Skin epidermis (tissue), 12 donors: ENCODE measurements around the gene CATSPER1.

ENCODE experiments used
- H3K27ac ChIP-seq, 21 experiments: fragments of 200-600 bp; sonication (generic) in 11 of 21; one replicate each; pipeline ENCODE4 v1.5.0; 2020; ENCODE audit warnings: mild to moderate bottlenecking in 3 of 21, inconsistent platforms in 2 of 21, moderate library complexity in 2 of 21
- H3K4me3 ChIP-seq, 7 experiments: fragments of 200-600 bp; sonication (generic) in 2 of 7; one replicate each; pipeline ENCODE4 v1.5.0; 2020; ENCODE audit warnings: inconsistent platforms in 2 of 7, mild to moderate bottlenecking in 2 of 7, moderate library complexity in 1 of 7

The CATSPER1 gene

DNA sequence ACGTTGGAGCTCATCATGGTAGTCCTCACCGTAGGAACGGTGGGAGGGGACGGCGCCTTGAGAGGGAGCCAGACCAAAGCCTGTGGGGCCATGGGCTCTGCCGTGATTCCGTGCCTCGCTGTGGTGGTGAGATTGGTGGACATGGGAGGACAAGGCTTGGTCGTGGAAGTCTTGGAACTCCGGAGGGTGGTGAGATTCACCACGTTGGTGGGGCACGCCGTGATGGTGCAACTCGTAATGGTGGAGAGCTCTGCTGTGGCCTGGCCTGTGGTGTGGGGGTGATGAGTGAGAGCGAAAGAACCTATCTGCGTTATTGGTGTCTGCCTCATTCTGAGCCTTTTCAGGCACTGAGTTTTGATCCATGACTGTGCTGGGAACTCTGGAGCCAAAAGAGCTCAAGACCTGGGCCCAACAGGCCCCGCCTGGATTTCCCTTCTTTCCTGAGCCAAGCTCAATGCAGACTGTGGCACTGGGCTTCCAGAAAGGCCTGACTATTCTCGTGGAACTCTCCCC is at the start of gene CATSPER1:
Gene CATSPER1 (minus strand): TSS at position 463 of the 513 bp plus-strand sequence. CDS start 100 bp downstream, at position 363.
- no peak within 1 kb of the TSS for H3K4me3 ChIP-seq
- no peak within 1 kb of the TSS for H3K27ac ChIP-seq

GRCh38 chr11:66075273-66075672 is 49.0 kb upstream of the CATSPER1 start:
- Histone ChIP-seq H3K4me3 (no peak overlapping the region), H3K27ac (no peak overlapping the region)

DNA sequence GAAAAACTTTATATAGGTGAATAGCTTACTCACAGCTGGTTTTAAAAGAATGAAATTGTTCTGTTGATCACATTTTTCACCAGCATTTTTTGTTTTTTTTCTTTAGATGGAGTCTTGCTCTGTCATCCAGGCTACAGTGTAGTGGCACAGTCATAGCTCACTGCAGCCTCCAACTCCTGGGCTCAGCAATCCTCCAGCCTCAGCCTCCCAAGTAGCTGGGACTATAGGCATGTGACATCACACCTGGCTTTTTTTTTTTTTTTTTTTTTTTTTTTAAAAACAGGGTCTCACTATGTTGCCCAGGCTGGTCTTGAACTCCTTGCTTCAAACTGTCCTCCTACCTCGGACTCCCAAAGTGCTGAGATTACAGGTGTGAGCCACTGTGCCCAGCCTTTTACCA is 47.4 kb upstream of the CATSPER1 start:
- H3K4me3 ChIP-seq, result no peak overlapping the region
- H3K27ac ChIP-seq, result no peak overlapping the region

GRCh38 chr11:66072518-66072917 is 46.2 kb upstream of the CATSPER1 start:
- Histone ChIP-seq H3K27ac (peak overlapping the region in 2 of 21 experiments; percentile 98 to 99), H3K4me3 (peak overlapping the region in 1 of 7 experiments; percentile 81)

DNA sequence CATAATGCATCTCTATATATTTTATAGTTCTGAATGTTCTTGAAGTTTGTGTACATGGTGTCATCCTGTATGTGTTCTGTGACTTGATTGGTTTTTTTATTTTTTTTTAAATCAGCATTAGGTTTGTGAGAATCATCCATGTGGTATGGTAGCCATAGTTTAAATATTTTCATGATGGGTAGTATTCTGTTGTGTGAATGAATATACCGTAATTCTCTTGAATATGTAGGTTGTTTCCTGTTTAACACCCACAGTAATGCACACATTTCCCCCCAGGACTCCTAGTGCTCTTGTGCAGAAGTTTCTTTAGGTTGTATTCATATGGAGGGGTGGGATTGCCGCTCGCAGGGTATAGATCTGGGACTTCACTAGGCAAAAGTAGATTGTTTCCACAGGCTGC is 45.8 kb upstream of the CATSPER1 start:
- peak overlapping the region in 4 of 7 experiments; percentile 61 to 92 (median 86) for H3K4me3 ChIP-seq

DNA sequence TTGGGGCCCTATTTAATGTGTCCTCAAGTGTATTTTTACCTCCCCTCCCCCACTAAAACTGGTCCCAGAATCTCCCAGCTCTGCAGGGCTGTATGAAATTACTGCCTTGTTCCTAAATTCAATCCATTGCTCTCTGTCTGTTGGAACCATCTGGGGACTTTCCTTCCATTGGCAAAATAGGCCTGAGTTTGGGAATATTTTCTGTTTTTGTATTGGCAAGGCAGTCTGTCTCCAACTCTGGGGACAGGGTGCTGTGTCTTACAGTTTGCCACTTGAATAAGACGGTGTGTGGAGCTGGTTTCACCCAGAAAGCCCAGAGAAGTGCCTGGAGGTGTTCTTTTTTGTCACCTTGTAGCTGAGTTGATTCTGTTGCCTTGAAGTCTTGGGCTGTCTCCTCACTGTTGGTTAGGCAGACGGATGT is 45.1 kb upstream of the CATSPER1 start:
- H3K4me3 ChIP-seq, result peak overlapping the region; percentile 61 to 93 (median 88)
- peak overlapping the region in 20 of 21 experiments; percentile 79 to 99 (median 95) for H3K27ac ChIP-seq

More for the DNA sequence above, 45.8 kb upstream of the CATSPER1 start:
- peak overlapping the region in 7 of 21 experiments; percentile 88 to 99 (median 96) for H3K27ac ChIP-seq

- peak overlapping the region; percentile 61 to 93 (median 88) for H3K4me3 ChIP-seq
- H3K27ac ChIP-seq, result peak overlapping the region; percentile 79 to 99 (median 94)
Observed at GRCh38 chr11:66070604-66071380, 44.5 kb upstream of the CATSPER1 start.

DNA sequence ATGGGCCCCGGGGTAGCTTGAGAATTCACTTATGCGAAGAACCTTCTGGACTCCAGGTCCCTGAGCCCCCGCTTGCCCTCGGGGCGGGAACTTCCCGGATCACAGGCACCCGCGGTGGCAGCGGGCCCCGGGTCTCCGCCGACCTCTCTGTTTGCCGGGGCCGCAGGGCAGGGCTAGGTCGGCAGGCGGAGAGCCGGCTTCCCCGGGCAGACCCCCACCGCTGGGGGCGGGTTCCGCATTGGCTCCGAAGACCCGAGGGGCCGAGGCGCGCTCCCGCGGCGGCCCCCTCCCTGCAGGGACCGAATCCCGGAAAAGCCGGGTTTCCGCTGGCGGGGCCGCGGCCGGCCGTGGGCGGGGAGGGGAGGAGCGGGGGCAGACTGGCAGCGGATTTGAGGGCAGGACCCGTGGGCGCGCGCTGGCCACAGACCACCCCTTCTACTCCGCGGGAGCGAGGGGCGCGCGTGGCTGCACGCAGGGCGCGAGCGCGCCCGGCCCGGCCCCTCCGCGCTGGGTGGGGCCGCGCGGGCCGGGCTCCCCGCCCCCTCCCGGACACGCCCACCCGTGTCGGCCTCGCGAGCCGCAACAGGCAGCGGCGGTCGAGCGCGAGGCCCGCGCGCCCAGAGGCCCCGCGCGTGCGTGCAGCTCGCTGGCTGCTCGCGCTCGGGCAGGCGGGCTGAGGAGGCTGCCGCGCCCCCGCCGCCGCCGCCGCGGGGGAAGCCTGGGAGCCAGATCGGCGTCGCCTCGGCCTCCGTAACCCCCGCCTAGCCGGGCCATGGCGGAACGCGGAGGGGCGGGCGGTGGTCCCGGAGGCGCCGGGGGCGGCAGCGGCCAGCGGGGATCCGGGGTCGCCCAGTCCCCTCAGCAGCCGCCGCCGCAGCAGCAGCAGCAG is 43.7 kb upstream of the CATSPER1 start, which contains the start of gene PACS1:
Gene PACS1 (plus strand): TSS at position 558 of the 889 bp plus-strand sequence. CDS start 215 bp downstream, at position 773.
- Histone ChIP-seq H3K27ac (peak within 1 kb of the TSS; percentile 85 to 99 (median 97)), H3K4me3 (peak within 1 kb of the TSS; percentile 61 to 93 (median 88))

GRCh38 chr11:66068923-66069714 is 42.8 kb upstream of the CATSPER1 start:
- Histone ChIP-seq H3K27ac (peak overlapping the region; percentile 82 to 99 (median 97)), H3K4me3 (peak overlapping the region; percentile 58 to 93 (median 81))

- Histone ChIP-seq H3K4me3 (no peak overlapping the region), H3K27ac (peak overlapping the region in 18 of 21 experiments; percentile 86 to 99 (median 96))
Observed at GRCh38 chr11:66068154-66068821, 42.0 kb upstream of the CATSPER1 start.

GRCh38 chr11:66067640-66068039 is 41.4 kb upstream of the CATSPER1 start:
- Histone ChIP-seq H3K4me3 (no peak overlapping the region), H3K27ac (peak overlapping the region in 4 of 21 experiments; percentile 94 to 99 (median 98))

GRCh38 chr11:66066751-66067150 is 40.5 kb upstream of the CATSPER1 start:
- H3K27ac ChIP-seq, result peak overlapping the region in 3 of 21 experiments; percentile 1 to 32 (median 19)
- no peak overlapping the region for H3K4me3 ChIP-seq

- Histone ChIP-seq H3K27ac (no peak overlapping the region), H3K4me3 (no peak overlapping the region)
Observed at GRCh38 chr11:66064571-66064970, 38.3 kb upstream of the CATSPER1 start.

GRCh38 chr11:66063900-66064299 is 37.6 kb upstream of the CATSPER1 start:
- Histone ChIP-seq H3K4me3 (no peak overlapping the region), H3K27ac (no peak overlapping the region)

DNA sequence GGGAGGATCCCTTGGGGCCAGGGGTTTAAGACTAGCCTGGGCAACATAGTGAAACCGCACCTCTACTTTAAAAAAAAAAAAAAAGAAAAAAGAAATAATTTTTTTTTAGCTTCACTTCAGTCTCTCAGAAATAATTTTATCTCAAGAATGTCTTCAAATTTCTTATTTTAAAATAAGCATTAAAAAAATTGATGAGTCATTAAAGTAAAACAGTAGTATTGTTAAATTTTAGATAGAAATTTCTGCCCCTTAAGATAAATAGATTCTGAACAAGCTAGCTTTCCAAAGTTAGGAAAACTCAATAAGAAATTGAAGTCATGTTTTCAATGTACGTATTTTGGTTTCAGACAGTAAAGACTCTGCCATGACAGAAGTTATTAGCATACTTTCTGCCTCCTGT is 36.1 kb upstream of the CATSPER1 start:
- H3K4me3 ChIP-seq, result no peak overlapping the region
- H3K27ac ChIP-seq, result no peak overlapping the region

DNA sequence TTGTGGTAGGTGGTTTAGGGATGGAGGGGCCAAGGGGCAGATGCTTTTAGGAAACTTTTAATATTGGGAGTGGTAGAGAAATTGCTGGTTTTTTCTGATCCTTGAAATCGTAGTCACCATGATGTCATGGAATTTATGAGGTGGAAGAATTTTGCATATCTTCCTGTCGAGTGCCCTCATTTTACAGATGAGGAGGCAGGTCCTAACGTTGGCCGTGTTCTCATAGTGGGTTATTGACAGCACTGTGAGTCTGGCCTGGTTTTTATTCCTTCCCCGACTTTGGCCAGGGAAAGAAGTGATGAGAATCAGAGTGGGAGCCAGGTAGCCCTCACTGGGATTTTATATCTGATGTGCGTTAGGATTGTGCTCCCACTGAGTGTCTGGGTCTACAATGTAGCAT is 35.0 kb upstream of the CATSPER1 start:
- Histone ChIP-seq H3K27ac (no peak overlapping the region), H3K4me3 (no peak overlapping the region)

GRCh38 chr11:66059966-66060680 is 33.8 kb upstream of the CATSPER1 start:
- no peak overlapping the region for H3K4me3 ChIP-seq

DNA sequence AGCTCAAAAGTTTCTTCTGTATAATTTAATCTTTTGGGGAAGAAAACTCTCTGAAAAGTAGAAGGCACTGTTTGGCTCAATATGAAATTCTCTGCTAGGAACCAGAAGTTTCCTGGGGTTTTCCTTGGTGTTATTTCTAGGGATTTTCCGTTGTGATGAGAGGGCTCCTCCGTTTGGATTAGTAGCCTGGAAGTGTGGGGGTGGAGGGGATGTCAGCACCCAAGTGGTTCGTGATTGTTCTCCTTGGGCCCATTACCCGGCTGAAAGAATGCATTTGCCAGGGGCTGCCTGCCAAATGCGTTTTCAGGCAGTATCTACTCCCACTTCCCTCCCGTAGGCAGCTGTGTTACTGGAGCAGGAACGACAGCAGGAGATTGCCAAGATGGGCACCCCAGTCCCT is 30.2 kb upstream of the CATSPER1 start:
- Histone ChIP-seq H3K4me3 (no peak overlapping the region), H3K27ac (no peak overlapping the region)

More at GRCh38 chr11:66059966-66060680, 33.8 kb upstream of the CATSPER1 start:
- peak overlapping the region in 1 of 21 experiments; percentile 6 for H3K27ac ChIP-seq
